Heart left ventricle (tissue), 16 donors: ENCODE data around the gene SRI. TPM values are rescaled to one million over a fixed set of nuclear protein-coding genes. Genes with fewer than 3 reads are reported as not detected.

Experiments used
- ATAC-seq, 4 donors: fragments of 200-7000 bp; cut with Tn5 transposase; one replicate each; pipeline ENCODE4 v1.9.1; 2020 to 2022; ENCODE audit warnings: moderate library complexity in 4 of 4, mild to moderate bottlenecking in 3 of 4, moderate number of reproducible peaks in 1 of 4
- DNase-seq, 5 donors: peaks; one replicate each; pipeline ENCODE4 v3.0.0-alpha.2; 2020
- H3K27ac ChIP-seq, 12 donors: fragments of 200-600 bp; sonication (generic) in 4 of 12; one replicate each; pipeline versions ENCODE4 v1.5.0 to v1.8.0; 2016 to 2022; ENCODE audit warnings: mild to moderate bottlenecking in 2 of 12
- H3K27me3 ChIP-seq, 9 donors: fragments of 200-600 bp; sonication (generic) in 2 of 9; one replicate each; pipeline versions ENCODE4 v1.5.1 to v1.8.0; 2016 to 2022; ENCODE audit warnings: mild to moderate bottlenecking in 3 of 9
- H3K36me3 ChIP-seq, 9 donors: fragments of 200-600 bp; sonication (generic) in 2 of 9; one replicate each; pipeline versions ENCODE4 v1.5.0 to v1.8.0; 2018 to 2022; ENCODE audit warnings: mild to moderate bottlenecking in 2 of 9
- H3K4me1 ChIP-seq, 12 donors: fragments of 200-600 bp; sonication (generic) in 4 of 12; one replicate each; pipeline versions ENCODE4 v1.5.0 to v1.8.0; 2016 to 2022; ENCODE audit warnings: mild to moderate bottlenecking in 3 of 12
- H3K4me3 ChIP-seq, 12 donors: fragments of 200-600 bp; sonication (generic) in 4 of 12; one replicate each; pipeline versions ENCODE4 v1.5.0 to v1.8.0; 2017 to 2022; ENCODE audit warnings: mild to moderate bottlenecking in 9 of 12, moderate library complexity in 4 of 12
- H3K9me3 ChIP-seq, 12 donors: fragments of 200-600 bp; sonication (generic) in 4 of 12; one replicate each; pipeline versions ENCODE4 v1.5.0 to v1.8.0; 2016 to 2022; ENCODE audit warnings: mild to moderate bottlenecking in 1 of 12
- POLR2A ChIP-seq, 2 donors: fragments of 450-650 bp; IDR thresholded peaks; one replicate each; pipeline ENCODE4 v1.6.1; 2017; ENCODE audit warnings: antibody characterized with exemption in 2 of 2, mild to moderate bottlenecking in 2 of 2, moderate library complexity in 2 of 2
- WGBS, 4 donors: extraction: QIAGEN DNeasy Blood & Tissue Kit in 2 of 4; methylation state at CpG; one replicate each; pipeline versions ENCODE4 v1.1.5 to v1.1.7; 2013 to 2018; 5-methylcytosine and 5-hydroxymethylcytosine counted together
- intact Hi-C, 10 donors: fragments of 100-400 bp; cut with DNase I; formaldehyde crosslinking; loops; one replicate each; pipeline versions ENCODE4 v1.11.1 to v1.14.2; 2022
- polyA plus RNA-seq, 2 donors: library from polyadenylated mRNA; stranded (reverse); fragments of 200-250 nt; gene quantifications; one replicate each; pipeline ENCODE4 v1.2.3, GENCODE V29; 2013
- total RNA-seq, 9 donors: library from RNA; depleted of rRNA in 2 of 9; stranded (reverse); fragments of >200 nt in 2 of 9; fragmentation: NEBNext Ultra II Directional in 3 of 9; extraction: Animal tissue kit (Norgen Biotek cat#: 25700) in 3 of 9; gene quantifications; one replicate each; pipeline versions ENCODE4 v1.1.0 to v1.2.4, GENCODE V29; 2016 to 2023
- TF ChIP-seq, protein P1 (sequence below), 12 donors: fragments of 200-600 bp; sonication (generic) in 4 of 12; IDR thresholded peaks; one replicate each; pipeline versions ENCODE4 v1.5.0 to v1.8.0; 2018 to 2022; ENCODE audit warnings: antibody characterized with exemption in 12 of 12, mild to moderate bottlenecking in 5 of 12
- donor health status: ischemic (EF 13 %, LVEDD 7.1; RV severe dilation, severe dysfunction).
- donor health status: healthy with polysubstance abuse.
- donor health status: DM: no; HTN: yes; CAD: no.
- donor health status: DM: no; HTN: no; CAD: no.
- donor health status: ischemic (EF 25% LVEDD 6.9; RV normal size, moderate dysfunction).
- donor health status: ischemic (EF 25% LVEDD 5.7; RV mildly dilated, moderate dysfunction).
- donor health status: healthy.
- donor health status: DM: yes; HTN: yes; CAD: no.
- donor health status: ischemic (EF 35%, LVEDD 5.7; RV mildly dilated, moderate dysfunction).
- donor health status: nonischemic (EF 11% LVEDD 7.7; RV severe dilation, severe dysfunction).
- donor health status: DM: yes; HTN: yes; CAD: no.
- donor health status: PGD.
- donor health status: ischemic (EF 29% LVEDD 5.4; RV normal size, mild dysfunction).
- donor health status: nonischemic (EF 23%, LVEDD 6.1; RV moderate dilation, normal function).

The SRI gene
- total and polyA plus RNA-seq, 11 donors = 25.9 to 88.5 (median 68.9) TPM

- Histone ChIP-seq H3K36me3 (peaks cover 0 to 44% (median 38%) of the 10 kb centered on the region in 9 donors), H3K4me3 (peak overlapping the region in 11 of 12 donors; percentile 69 to 98 (median 95)), H3K9me3 (no peaks in the 10 kb centered on the region), H3K27me3 (no peaks in the 10 kb centered on the region), H3K27ac (peak overlapping the region in 9 of 12 donors; percentile 56 to 94 (median 89)), H3K4me1 (peaks cover 0 to 26% (median 14%) of the 10 kb centered on the region in 12 donors)
- intact Hi-C loops = loop anchor here in 1 of 10 donors (5.0 kb wide), 1 partner anchor 341 kb away; the partner anchor contains the start of genes DBF4 and SLC25A40
- 58 to 64% (median 59%) methylated on average over 5 of the region's 5 CpGs for WGBS, 4 donors
- DNase-seq (no peak), ATAC-seq (no peak)
- TF ChIP-seq, protein P1, sequence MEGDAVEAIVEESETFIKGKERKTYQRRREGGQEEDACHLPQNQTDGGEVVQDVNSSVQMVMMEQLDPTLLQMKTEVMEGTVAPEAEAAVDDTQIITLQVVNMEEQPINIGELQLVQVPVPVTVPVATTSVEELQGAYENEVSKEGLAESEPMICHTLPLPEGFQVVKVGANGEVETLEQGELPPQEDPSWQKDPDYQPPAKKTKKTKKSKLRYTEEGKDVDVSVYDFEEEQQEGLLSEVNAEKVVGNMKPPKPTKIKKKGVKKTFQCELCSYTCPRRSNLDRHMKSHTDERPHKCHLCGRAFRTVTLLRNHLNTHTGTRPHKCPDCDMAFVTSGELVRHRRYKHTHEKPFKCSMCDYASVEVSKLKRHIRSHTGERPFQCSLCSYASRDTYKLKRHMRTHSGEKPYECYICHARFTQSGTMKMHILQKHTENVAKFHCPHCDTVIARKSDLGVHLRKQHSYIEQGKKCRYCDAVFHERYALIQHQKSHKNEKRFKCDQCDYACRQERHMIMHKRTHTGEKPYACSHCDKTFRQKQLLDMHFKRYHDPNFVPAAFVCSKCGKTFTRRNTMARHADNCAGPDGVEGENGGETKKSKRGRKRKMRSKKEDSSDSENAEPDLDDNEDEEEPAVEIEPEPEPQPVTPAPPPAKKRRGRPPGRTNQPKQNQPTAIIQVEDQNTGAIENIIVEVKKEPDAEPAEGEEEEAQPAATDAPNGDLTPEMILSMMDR (IDR thresholded peaks at IDR 0.05) = no peak
- no peak for TF ChIP-seq POLR2A (IDR thresholded peaks at IDR 0.05)
Measured at GRCh38 chr7:88218429-88218745, 1.5 kb downstream of the SRI start.

GRCh38 chr7:88217675-88218428 is 2.0 kb downstream of the SRI start:
- no peak for TF ChIP-seq POLR2A (IDR thresholded peaks at IDR 0.05)
- TF ChIP-seq, protein P1 (IDR thresholded peaks at IDR 0.05) = no peak

DNA sequence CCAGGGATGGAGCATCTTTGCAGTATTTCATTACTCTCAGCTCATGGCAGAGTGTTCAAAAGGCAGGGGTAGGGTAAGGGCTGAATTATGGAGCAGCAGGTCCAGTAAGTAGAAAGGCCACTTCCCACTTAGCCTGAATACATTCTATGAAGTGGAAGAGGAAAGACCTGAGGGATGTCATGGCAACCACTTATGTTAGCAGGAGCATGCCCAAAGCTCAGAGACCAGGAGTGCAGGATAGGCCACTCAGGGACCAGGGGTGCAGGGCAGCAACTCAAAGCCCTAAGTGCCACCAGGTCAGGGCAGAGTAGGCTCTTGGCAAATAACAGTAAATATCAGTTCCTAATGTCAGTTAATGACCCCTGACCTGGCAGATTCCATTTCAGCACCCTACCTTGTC is 3.6 kb downstream of the SRI start:
- intact Hi-C loops = loop anchor here in 1 of 10 donors (5.0 kb wide), 1 partner anchor 339 kb away; the partner anchor contains the start of genes DBF4 and SLC25A40
- no peaks in the 10 kb centered on the region for H3K27me3 ChIP-seq
- no peak for DNase-seq
- H3K4me1 ChIP-seq = peaks cover 0 to 26% (median 14%) of the 10 kb centered on the region in 12 donors
- H3K9me3 ChIP-seq = no peaks in the 10 kb centered on the region
- ATAC-seq = no peak
- no peak overlapping the region for H3K4me3 ChIP-seq
- H3K27ac ChIP-seq = no peak overlapping the region
- TF ChIP-seq, protein P1 (IDR thresholded peaks at IDR 0.05) = no peak
- no peak for TF ChIP-seq POLR2A (IDR thresholded peaks at IDR 0.05)
- peaks cover 0 to 65% (median 58%) of the 10 kb centered on the region in 9 donors for H3K36me3 ChIP-seq

More at GRCh38 chr7:88217675-88218428, 2.0 kb downstream of the SRI start:
- 26 to 34% (median 32%) methylated on average over 1 of the region's 1 CpG for WGBS, 4 donors
- Histone ChIP-seq H3K4me3 (peak overlapping the region in 6 of 12 donors; percentile 69 to 98 (median 83)), H3K36me3 (peaks cover 0 to 49% (median 44%) of the 10 kb centered on the region in 9 donors), H3K4me1 (peaks cover 0 to 26% (median 14%) of the 10 kb centered on the region in 12 donors), H3K9me3 (no peaks in the 10 kb centered on the region), H3K27ac (peak overlapping the region in 1 of 12 donors; percentile 94), H3K27me3 (no peaks in the 10 kb centered on the region)
- no peak for ATAC-seq
- intact Hi-C loops = loop anchor here in 1 of 10 donors (5.0 kb wide), 1 partner anchor 341 kb away; the partner anchor contains the start of genes DBF4 and SLC25A40
- DNase-seq = no peak

DNA sequence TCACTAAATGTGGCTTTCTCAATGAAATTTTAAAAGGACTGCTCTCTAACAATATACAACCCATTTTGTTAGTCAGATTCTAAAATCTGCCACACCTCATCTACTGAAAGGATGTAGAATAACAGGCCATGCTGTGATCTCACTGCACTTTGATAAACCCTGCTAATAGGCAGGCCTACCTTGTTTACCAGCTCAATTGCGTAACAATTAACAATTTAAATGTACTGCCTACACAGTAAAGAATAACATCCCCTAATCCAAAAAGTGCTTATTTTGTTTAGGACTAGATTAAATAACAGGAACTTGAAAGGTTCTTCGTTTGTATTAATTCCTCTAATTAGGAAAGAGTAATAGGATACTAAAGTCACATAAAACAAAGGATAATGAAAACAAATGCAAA is 4.5 kb downstream of the SRI start:
- H3K4me1 ChIP-seq = peaks cover 0 to 18% (median 14%) of the 10 kb centered on the region in 12 donors
- H3K9me3 ChIP-seq = no peaks in the 10 kb centered on the region
- ATAC-seq (no peak), DNase-seq (no peak)
- H3K4me3 ChIP-seq = no peak overlapping the region
- H3K36me3 ChIP-seq = peaks cover 0 to 75% (median 67%) of the 10 kb centered on the region in 9 donors
- H3K27ac ChIP-seq = no peak overlapping the region
- WGBS, 4 donors = 78 to 89% (median 79%) methylated on average over 2 of the region's 2 CpGs
- intact Hi-C loops = loop anchor here in 1 of 10 donors (5.0 kb wide), 1 partner anchor 338 kb away; the partner anchor contains the start of genes DBF4 and SLC25A40
- no peaks in the 10 kb centered on the region for H3K27me3 ChIP-seq
- TF ChIP-seq, protein P1 (IDR thresholded peaks at IDR 0.05) = no peak
- no peak for TF ChIP-seq POLR2A (IDR thresholded peaks at IDR 0.05)
